ENCODE measurements around the gene EML1.

DNA sequence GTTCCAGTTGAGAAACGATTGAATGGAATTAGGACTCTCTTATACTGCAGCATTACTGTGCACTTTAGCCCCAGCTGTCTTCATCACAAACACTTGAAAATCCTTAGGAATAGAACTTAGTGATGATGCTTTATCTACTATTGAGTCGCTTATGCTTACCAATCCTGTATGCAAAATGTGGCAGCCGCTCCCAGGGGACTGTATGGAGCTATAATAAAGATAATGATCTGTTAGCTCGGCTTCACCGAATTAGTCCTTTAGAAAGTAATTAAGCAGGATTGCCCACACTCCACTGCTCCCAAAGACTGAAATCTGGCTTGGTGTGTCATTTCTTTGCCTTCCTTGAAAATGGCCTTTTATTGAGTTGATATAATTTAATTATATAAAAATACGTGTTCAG lies 10.6 kb downstream of the EML1 start:
- TF ChIP-seq CTCF (IDR thresholded peaks at IDR 0.05) (no peak), POLR2AphosphoS5 (IDR thresholded peaks at IDR 0.05) (no peak)
